RWPE1 (cell line): ENCODE measurements around the gene DCUN1D1.
A peak's percentile ranks its signal among the peaks of the same experiment; 100 is the strongest.

Experiments used
- CTCF ChIA-PET: fragments of 350-600 bp; sonication (Branson Sonifier 250); formaldehyde crosslinking; extraction: SDS; loops from one replicate; lab custom pipeline; 2021; lab: Yijun Ruan, JAX
- POLR2A ChIA-PET: fragments of 400-600 bp; formaldehyde crosslinking; extraction: SDS; loops from one replicate; lab custom pipeline; 2020; ENCODE audit warnings: antibody characterized with exemption; ENCODE audit not compliant: low non-redundant PET; lab: Yijun Ruan, JAX
- DNase-seq: peaks from one replicate; pipeline ENCODE4 v3.0.0; 2012; ENCODE audit warnings: low spot score
- H3K27ac ChIP-seq: fragments of 450-650 bp; 2 replicates; pipeline ENCODE4 v1.5.1; 2017
- TF ChIP-seq, protein P1 (sequence below): fragments of 450-650 bp; conservative IDR thresholded peaks from 2 replicates; pipeline ENCODE4 v1.5.1; 2017; ENCODE audit warnings: low read depth, mild to moderate bottlenecking

The DCUN1D1 gene

DNA sequence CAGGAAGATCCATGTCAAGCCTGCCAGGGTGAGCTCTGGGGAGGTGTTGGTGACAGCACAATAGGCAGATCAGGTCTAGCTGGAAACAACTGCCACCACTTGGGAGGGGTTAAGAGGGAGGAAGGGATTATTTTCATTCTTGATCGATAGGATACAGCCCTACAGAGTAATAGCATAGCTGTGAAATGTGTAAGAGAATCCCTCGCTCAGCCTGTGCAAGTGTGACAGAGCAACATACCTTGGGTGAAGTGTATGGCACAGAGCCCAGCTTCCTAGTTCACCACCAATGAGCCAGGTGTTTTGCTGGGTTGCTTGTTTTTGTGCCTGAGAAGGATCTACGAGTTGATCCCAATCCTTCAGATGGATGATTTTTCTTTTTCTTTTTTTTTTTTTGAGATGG lies 9.2 kb upstream of the DCUN1D1 start:
- CTCF ChIA-PET: interaction anchor here (0.6 kb wide), 1 partner anchor 75 kb away, joined by 4 read pairs; no protein-coding TSS in a partner anchor
- POLR2A ChIA-PET: no interaction called here
- TF ChIP-seq, protein P1, sequence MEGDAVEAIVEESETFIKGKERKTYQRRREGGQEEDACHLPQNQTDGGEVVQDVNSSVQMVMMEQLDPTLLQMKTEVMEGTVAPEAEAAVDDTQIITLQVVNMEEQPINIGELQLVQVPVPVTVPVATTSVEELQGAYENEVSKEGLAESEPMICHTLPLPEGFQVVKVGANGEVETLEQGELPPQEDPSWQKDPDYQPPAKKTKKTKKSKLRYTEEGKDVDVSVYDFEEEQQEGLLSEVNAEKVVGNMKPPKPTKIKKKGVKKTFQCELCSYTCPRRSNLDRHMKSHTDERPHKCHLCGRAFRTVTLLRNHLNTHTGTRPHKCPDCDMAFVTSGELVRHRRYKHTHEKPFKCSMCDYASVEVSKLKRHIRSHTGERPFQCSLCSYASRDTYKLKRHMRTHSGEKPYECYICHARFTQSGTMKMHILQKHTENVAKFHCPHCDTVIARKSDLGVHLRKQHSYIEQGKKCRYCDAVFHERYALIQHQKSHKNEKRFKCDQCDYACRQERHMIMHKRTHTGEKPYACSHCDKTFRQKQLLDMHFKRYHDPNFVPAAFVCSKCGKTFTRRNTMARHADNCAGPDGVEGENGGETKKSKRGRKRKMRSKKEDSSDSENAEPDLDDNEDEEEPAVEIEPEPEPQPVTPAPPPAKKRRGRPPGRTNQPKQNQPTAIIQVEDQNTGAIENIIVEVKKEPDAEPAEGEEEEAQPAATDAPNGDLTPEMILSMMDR: no peak
- no peak overlapping the region for H3K27ac ChIP-seq
- peak; percentile 22 for DNase-seq

- CTCF ChIA-PET: no interaction called here
- TF ChIP-seq, protein P1: no peak
- DNase-seq: no peak
- H3K27ac ChIP-seq: no peak overlapping the region
- POLR2A ChIA-PET: no interaction called here
These were observed 5.7 kb upstream of the DCUN1D1 start for GRCh38 chr3:182986021-182986420.

DNA sequence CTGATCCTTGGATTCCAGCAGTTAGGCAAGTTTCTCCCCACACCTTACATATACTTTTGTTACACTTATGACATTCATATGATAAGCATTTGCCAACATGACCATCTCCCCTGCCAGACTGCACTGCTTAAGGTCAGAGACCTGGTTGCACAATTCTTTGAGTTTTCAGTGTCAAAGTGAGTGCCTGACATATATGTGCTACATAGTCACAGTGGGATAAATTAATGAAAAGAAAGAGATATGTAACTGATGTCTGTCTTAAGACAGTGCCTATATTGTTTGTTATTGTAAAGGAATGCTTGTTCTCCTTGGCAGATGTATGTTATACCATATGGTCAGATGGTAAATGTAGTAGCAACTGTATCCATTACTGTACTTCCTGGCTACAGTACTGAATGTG lies 3.5 kb upstream of the DCUN1D1 start:
- ChIA-PET POLR2A (no interaction called here), CTCF (no interaction called here)
- DNase-seq: no peak
- TF ChIP-seq, protein P1: no peak
- no peak overlapping the region for H3K27ac ChIP-seq

DNA sequence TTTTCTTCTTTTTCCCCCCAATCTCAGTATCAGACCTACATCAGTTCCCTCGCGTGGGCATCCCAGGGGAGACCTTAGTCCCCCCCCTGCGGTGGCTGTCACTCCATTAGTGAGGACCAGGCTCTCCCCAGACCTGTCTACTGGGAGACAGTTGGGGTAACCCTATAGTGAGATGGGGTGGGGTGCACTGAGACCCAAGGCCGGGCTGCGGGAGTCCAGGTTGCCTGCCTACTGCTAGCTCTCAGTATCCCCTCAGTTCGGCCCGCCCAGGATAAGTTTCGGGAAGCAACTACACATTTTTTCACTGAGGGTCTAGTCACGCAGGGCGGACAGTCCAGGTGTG lies 671 bp upstream of the DCUN1D1 start:
- POLR2A ChIA-PET: interaction anchor here (0.5 kb wide), 1 partner anchor 208 kb away, joined by 3 read pairs; no protein-coding TSS in a partner anchor
- peak overlapping the region; percentile 75 for H3K27ac ChIP-seq
- no peak for DNase-seq
- CTCF ChIA-PET: no interaction called here
- TF ChIP-seq, protein P1: no peak

GRCh38 chr3:182979674-182980191 lies 605 bp downstream of the DCUN1D1 start:
- POLR2A ChIA-PET: no interaction called here
- H3K27ac ChIP-seq: peak overlapping the region; percentile 75
- DNase-seq: peak; percentile 34
- TF ChIP-seq, protein P1: no peak
- CTCF ChIA-PET: interaction anchor here (1.7 kb wide), 1 partner anchor 17 kb away, joined by 6 read pairs; no protein-coding TSS in a partner anchor

DNA sequence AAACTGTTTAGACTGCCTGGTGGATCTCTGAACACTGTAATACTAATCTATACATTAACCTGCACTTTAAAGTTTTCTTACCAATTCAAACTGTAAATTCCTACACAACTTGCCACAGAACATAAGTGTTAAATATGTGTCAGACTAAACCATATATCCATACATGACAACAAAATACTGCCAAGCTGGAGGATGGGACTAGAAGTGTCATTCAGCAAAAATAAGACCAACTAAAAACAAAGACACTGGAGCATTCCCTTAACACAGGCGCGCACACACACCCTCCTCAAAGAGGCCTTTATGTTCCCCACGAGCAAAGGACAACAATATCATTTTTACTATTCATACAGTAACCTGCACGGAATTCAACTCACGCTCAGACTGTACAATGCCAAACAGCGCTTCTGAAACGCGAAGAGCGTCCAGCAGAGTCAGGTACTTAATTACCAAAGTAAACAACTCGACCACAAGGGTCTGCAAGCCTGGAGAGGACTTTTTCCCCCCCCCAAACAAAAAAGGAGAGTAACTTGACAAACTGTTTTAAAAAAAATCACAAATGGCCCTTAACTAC lies 1.1 kb downstream of the DCUN1D1 start:
- DNase-seq: no peak
- H3K27ac ChIP-seq: no peak overlapping the region
- ChIA-PET POLR2A (no interaction called here), CTCF (interaction anchor here (1.7 kb wide), 1 partner anchor 16 kb away, joined by 6 read pairs; no protein-coding TSS in a partner anchor)
- TF ChIP-seq, protein P1: no peak
